Stimulated activated naive CD8-positive, alpha-beta T cell treated with anti-CD3 and anti-CD28 coated beads, Interleukin-15, amount 100 ng/mL, for 72 hours (primary cell): ENCODE measurements around the gene VAV2.

ENCODE experiments used
- ATAC-seq: fragments of 150-1000 bp; cut with Tn5 transposase; 2 replicates; pipeline ENCODE4 v1.10.0; 2021; ENCODE audit warnings: mild to moderate bottlenecking, moderate library complexity
- DNase-seq, 2 donors: peaks; one replicate each; pipeline ENCODE4 v3.0.0; 2021 to 2022
- H3K27ac Mint-ChIP-seq, 2 donors: one replicate each; pipeline ENCODE4 v1.8.0; 2022; ENCODE audit warnings: mild to moderate bottlenecking in 2 of 2, mixed read lengths in 2 of 2, moderate library complexity in 2 of 2
- H3K27me3 Mint-ChIP-seq: one replicate; pipeline ENCODE4 v1.8.0; 2022; ENCODE audit warnings: mixed read lengths
- H3K4me1 Mint-ChIP-seq: one replicate; pipeline ENCODE4 v1.8.0; 2022; ENCODE audit warnings: mild to moderate bottlenecking, mixed read lengths
- H3K4me3 Mint-ChIP-seq, 2 donors: one replicate each; pipeline ENCODE4 v1.8.0; 2022; ENCODE audit warnings: mild to moderate bottlenecking in 2 of 2, mixed read lengths in 2 of 2, moderate library complexity in 1 of 2
- H3K9me3 Mint-ChIP-seq, 2 donors: one replicate each; pipeline ENCODE4 v1.8.0; 2022; ENCODE audit warnings: mixed read lengths in 2 of 2

The VAV2 gene

GRCh38 chr9:133832877-133833276, 159.2 kb downstream of the VAV2 start:
- Mint-ChIP-seq H3K4me3 (no peak overlapping the region), H3K9me3 (no peaks in the 10 kb centered on the region), H3K4me1 (no peaks in the 10 kb centered on the region), H3K27ac (no peak overlapping the region), H3K27me3 (no peaks in the 10 kb centered on the region)
- DNase-seq (no peak), ATAC-seq (no peak)

- DNase-seq, result no peak
- Mint-ChIP-seq H3K27ac (no peak overlapping the region), H3K4me3 (no peak overlapping the region), H3K4me1 (no peaks in the 10 kb centered on the region), H3K27me3 (no peaks in the 10 kb centered on the region), H3K9me3 (no peaks in the 10 kb centered on the region)
- no peak for ATAC-seq
Measured at GRCh38 chr9:133830711-133831110, 161.4 kb downstream of the VAV2 start.

- DNase-seq (no peak), ATAC-seq (no peak)
- H3K27me3 Mint-ChIP-seq, result no peaks in the 10 kb centered on the region
- no peaks in the 10 kb centered on the region for H3K9me3 Mint-ChIP-seq
- H3K27ac Mint-ChIP-seq, result no peak overlapping the region
- no peak overlapping the region for H3K4me3 Mint-ChIP-seq
- H3K4me1 Mint-ChIP-seq, result no peaks in the 10 kb centered on the region
Measured at GRCh38 chr9:133830310-133830709, 161.8 kb downstream of the VAV2 start.

- DNase-seq, result no peak
- no peak overlapping the region for H3K4me3 Mint-ChIP-seq
- no peaks in the 10 kb centered on the region for H3K4me1 Mint-ChIP-seq
- H3K9me3 Mint-ChIP-seq, result no peaks in the 10 kb centered on the region
- no peaks in the 10 kb centered on the region for H3K27me3 Mint-ChIP-seq
- H3K27ac Mint-ChIP-seq, result no peak overlapping the region
- no peak for ATAC-seq
Measured at GRCh38 chr9:133828338-133828997, 163.7 kb downstream of the VAV2 start.

- Mint-ChIP-seq H3K4me1 (no peaks in the 10 kb centered on the region), H3K27me3 (no peaks in the 10 kb centered on the region), H3K9me3 (no peaks in the 10 kb centered on the region), H3K4me3 (no peak overlapping the region), H3K27ac (no peak overlapping the region)
- DNase-seq, result no peak
- no peak for ATAC-seq
Measured at GRCh38 chr9:133826289-133827085, 165.6 kb downstream of the VAV2 start.

GRCh38 chr9:133825555-133826218, 166.4 kb downstream of the VAV2 start:
- DNase-seq (no peak), ATAC-seq (no peak)
- Mint-ChIP-seq H3K27me3 (no peaks in the 10 kb centered on the region), H3K27ac (no peak overlapping the region), H3K9me3 (no peaks in the 10 kb centered on the region), H3K4me3 (no peak overlapping the region), H3K4me1 (no peaks in the 10 kb centered on the region)

GRCh38 chr9:133824802-133825186, 167.3 kb downstream of the VAV2 start:
- Mint-ChIP-seq H3K4me1 (no peaks in the 10 kb centered on the region), H3K9me3 (no peaks in the 10 kb centered on the region), H3K4me3 (no peak overlapping the region), H3K27me3 (no peaks in the 10 kb centered on the region), H3K27ac (no peak overlapping the region)
- no peak for DNase-seq
- no peak for ATAC-seq

GRCh38 chr9:133824106-133824801, 167.9 kb downstream of the VAV2 start:
- no peak overlapping the region for H3K4me3 Mint-ChIP-seq
- DNase-seq (no peak), ATAC-seq (no peak)
- no peaks in the 10 kb centered on the region for H3K9me3 Mint-ChIP-seq
- H3K4me1 Mint-ChIP-seq, result no peaks in the 10 kb centered on the region
- peak overlapping the region in 1 of 2 donors; percentile 59 for H3K27ac Mint-ChIP-seq
- no peaks in the 10 kb centered on the region for H3K27me3 Mint-ChIP-seq

- H3K27me3 Mint-ChIP-seq, result no peaks in the 10 kb centered on the region
- no peak overlapping the region for H3K4me3 Mint-ChIP-seq
- peak overlapping the region in 1 of 2 donors; percentile 21 for H3K27ac Mint-ChIP-seq
- DNase-seq (no peak), ATAC-seq (no peak)
- H3K4me1 Mint-ChIP-seq, result no peaks in the 10 kb centered on the region
- no peaks in the 10 kb centered on the region for H3K9me3 Mint-ChIP-seq
Measured at GRCh38 chr9:133823189-133824105, 168.7 kb downstream of the VAV2 start.

GRCh38 chr9:133822430-133823065, 169.6 kb downstream of the VAV2 start:
- ATAC-seq (no peak), DNase-seq (no peak)
- H3K27me3 Mint-ChIP-seq, result no peaks in the 10 kb centered on the region
- H3K4me1 Mint-ChIP-seq, result no peaks in the 10 kb centered on the region
- no peaks in the 10 kb centered on the region for H3K9me3 Mint-ChIP-seq
- H3K4me3 Mint-ChIP-seq, result no peak overlapping the region
- H3K27ac Mint-ChIP-seq, result peak overlapping the region; percentile 49 to 61

- Mint-ChIP-seq H3K27ac (peak overlapping the region in 1 of 2 donors; percentile 49), H3K4me3 (no peak overlapping the region), H3K9me3 (no peaks in the 10 kb centered on the region), H3K27me3 (no peaks in the 10 kb centered on the region), H3K4me1 (no peaks in the 10 kb centered on the region)
- DNase-seq, result no peak
- no peak for ATAC-seq
Measured at GRCh38 chr9:133821601-133822429, 170.3 kb downstream of the VAV2 start.

- Mint-ChIP-seq H3K4me3 (no peak overlapping the region), H3K4me1 (no peaks in the 10 kb centered on the region)
Measured at GRCh38 chr9:133819923-133820322, 172.2 kb downstream of the VAV2 start.

GRCh38 chr9:133818444-133818843, 173.7 kb downstream of the VAV2 start:
- Mint-ChIP-seq H3K9me3 (no peaks in the 10 kb centered on the region), H3K4me3 (no peak overlapping the region), H3K27me3 (no peaks in the 10 kb centered on the region), H3K27ac (no peak overlapping the region), H3K4me1 (no peaks in the 10 kb centered on the region)
- DNase-seq (no peak), ATAC-seq (no peak)

More at GRCh38 chr9:133819923-133820322, 172.2 kb downstream of the VAV2 start:
- H3K27me3 Mint-ChIP-seq, result no peaks in the 10 kb centered on the region
- no peaks in the 10 kb centered on the region for H3K9me3 Mint-ChIP-seq
- H3K27ac Mint-ChIP-seq, result no peak overlapping the region
- ATAC-seq (no peak), DNase-seq (no peak)

GRCh38 chr9:133815781-133816180, 176.3 kb downstream of the VAV2 start:
- ATAC-seq (no peak), DNase-seq (no peak)
- Mint-ChIP-seq H3K4me1 (no peaks in the 10 kb centered on the region), H3K27ac (no peak overlapping the region), H3K9me3 (no peaks in the 10 kb centered on the region), H3K4me3 (no peak overlapping the region), H3K27me3 (no peaks in the 10 kb centered on the region)
